Smooth muscle cell (in vitro differentiated cells): Measurements from ENCODE around the gene CCDC12. TPM values are rescaled to one million over a fixed set of nuclear protein-coding genes. Genes with fewer than 3 reads are reported as not detected.

ENCODE experiments used
- DNase-seq: peaks from one replicate; lab custom pipeline; 2025; ENCODE audit not compliant: unreplicated experiment; lab: John Stamatoyannopoulos, UW
- H2AFZ ChIP-seq: fragments of 200-600 bp; sonication (generic); 2 replicates; pipeline ENCODE4 v1.6.0; 2016; ENCODE audit warnings: antibody characterized with exemption, low read depth, mild to moderate bottlenecking
- H3F3A ChIP-seq: fragments of 200-600 bp; sonication (generic); 2 replicates; pipeline ENCODE4 v1.6.0; 2017; ENCODE audit warnings: antibody characterized with exemption, low read depth
- H3K27ac ChIP-seq: fragments of 200-600 bp; sonication (generic); 2 replicates; pipeline ENCODE4 v1.5.1; 2016; ENCODE audit warnings: low read depth, mild to moderate bottlenecking
- H3K27me3 ChIP-seq: fragments of 200-600 bp; sonication (generic); 2 replicates; pipeline ENCODE4 v1.6.1; 2016; ENCODE audit warnings: low read depth, mild to moderate bottlenecking
- H3K36me3 ChIP-seq: fragments of 200-600 bp; sonication (generic); 2 replicates; pipeline ENCODE4 v1.5.1; 2016; ENCODE audit warnings: low read depth
- H3K4me1 ChIP-seq: fragments of 200-600 bp; sonication (generic); 2 replicates; pipeline ENCODE4 v1.5.1; 2016; ENCODE audit warnings: low read depth
- H3K4me2 ChIP-seq: fragments of 200-600 bp; sonication (generic); 2 replicates; pipeline ENCODE4 v1.6.0; 2016; ENCODE audit warnings: mild to moderate bottlenecking
- H3K4me3 ChIP-seq: fragments of 200-600 bp; sonication (generic); 2 replicates; pipeline ENCODE4 v1.5.1; 2016; ENCODE audit warnings: mild to moderate bottlenecking
- H3K79me2 ChIP-seq: fragments of 200-600 bp; sonication (generic); 2 replicates; pipeline ENCODE4 v1.6.0; 2016; ENCODE audit warnings: low read depth, mild to moderate bottlenecking
- H3K9ac ChIP-seq: fragments of 200-600 bp; sonication (generic); 2 replicates; pipeline ENCODE4 v1.6.0; 2016; ENCODE audit warnings: low read depth
- H3K9me3 ChIP-seq: fragments of 200-600 bp; sonication (generic); replicated peaks from 2 replicates; pipeline ENCODE4 v1.5.1; 2016; ENCODE audit warnings: low read depth
- H4K20me1 ChIP-seq: fragments of 200-600 bp; sonication (generic); 2 replicates; pipeline ENCODE4 v1.6.0; 2016; ENCODE audit warnings: low read depth
- WGBS: methylation state at CpG from one replicate; pipeline ENCODE4 v1.1.7; 2016; ENCODE audit warnings: low lambda C conversion rate; 5-methylcytosine and 5-hydroxymethylcytosine counted together
- polyA plus RNA-seq: library from polyadenylated mRNA; unstranded; fragments of >200 nt; fragmentation: Nextera tagmentation; extraction: Ambion mirVana; gene quantifications from 2 replicates; pipeline ENCODE4 v1.2.1, GENCODE V29; 2016
- total RNA-seq: library from RNA; depleted of rRNA; stranded (reverse); fragments of >200 nt; gene quantifications from 2 replicates; pipeline ENCODE4 v1.2.3, GENCODE V29; 2014
- TF ChIP-seq, protein P1 (sequence below): fragments of 200-600 bp; sonication (generic); IDR thresholded peaks from 2 replicates; pipeline ENCODE4 v1.5.1; 2017; ENCODE audit warnings: borderline replicate concordance, mild to moderate bottlenecking, antibody characterized with exemption; ENCODE audit not compliant: insufficient read depth, poor library complexity, severe bottlenecking

The CCDC12 gene
- total and polyA plus RNA-seq, 2 experiments from 2014 or later, result 23.9 to 52.4 TPM

- TF ChIP-seq, protein P1, sequence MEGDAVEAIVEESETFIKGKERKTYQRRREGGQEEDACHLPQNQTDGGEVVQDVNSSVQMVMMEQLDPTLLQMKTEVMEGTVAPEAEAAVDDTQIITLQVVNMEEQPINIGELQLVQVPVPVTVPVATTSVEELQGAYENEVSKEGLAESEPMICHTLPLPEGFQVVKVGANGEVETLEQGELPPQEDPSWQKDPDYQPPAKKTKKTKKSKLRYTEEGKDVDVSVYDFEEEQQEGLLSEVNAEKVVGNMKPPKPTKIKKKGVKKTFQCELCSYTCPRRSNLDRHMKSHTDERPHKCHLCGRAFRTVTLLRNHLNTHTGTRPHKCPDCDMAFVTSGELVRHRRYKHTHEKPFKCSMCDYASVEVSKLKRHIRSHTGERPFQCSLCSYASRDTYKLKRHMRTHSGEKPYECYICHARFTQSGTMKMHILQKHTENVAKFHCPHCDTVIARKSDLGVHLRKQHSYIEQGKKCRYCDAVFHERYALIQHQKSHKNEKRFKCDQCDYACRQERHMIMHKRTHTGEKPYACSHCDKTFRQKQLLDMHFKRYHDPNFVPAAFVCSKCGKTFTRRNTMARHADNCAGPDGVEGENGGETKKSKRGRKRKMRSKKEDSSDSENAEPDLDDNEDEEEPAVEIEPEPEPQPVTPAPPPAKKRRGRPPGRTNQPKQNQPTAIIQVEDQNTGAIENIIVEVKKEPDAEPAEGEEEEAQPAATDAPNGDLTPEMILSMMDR, result no peak
- Histone ChIP-seq H3K9ac (no peak overlapping the region), H3K79me2 (no peaks in the 10 kb centered on the region), H3K27ac (no peak overlapping the region), H3K4me1 (peaks cover 16% of the 10 kb centered on the region), H3K36me3 (no peaks in the 10 kb centered on the region), H3F3A (no peaks in the 10 kb centered on the region), H3K4me3 (no peak overlapping the region), H3K4me2 (no peak overlapping the region), H4K20me1 (no peaks in the 10 kb centered on the region), H3K9me3 (no peaks in the 10 kb centered on the region), H3K27me3 (no peaks in the 10 kb centered on the region), H2AFZ (no peak overlapping the region)
- WGBS, result 67% methylated on average over 10 of the region's 10 CpGs
- no peak for DNase-seq
These were observed 99.9 kb downstream of the CCDC12 start for GRCh38 chr3:46876313-46877300.

DNA sequence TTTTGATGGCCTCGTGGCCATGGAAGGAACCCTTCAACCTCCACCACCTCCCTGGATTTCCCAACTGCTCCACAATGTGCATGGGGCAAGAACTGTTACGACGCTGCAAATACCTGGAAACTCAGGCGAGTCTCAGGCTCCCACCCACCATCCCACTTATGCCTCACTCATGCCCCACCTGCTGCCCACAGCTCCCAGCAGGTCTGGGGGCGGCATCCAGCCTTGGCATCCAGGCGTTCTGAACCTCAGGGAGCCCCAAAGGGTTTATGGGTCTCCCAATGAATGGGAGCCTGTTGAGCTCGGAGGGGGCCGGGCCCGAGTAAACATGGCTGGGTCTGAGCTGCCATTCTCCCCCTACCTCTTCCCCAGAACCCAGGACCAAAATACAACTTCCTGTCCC lies 101.0 kb downstream of the CCDC12 start:
- H3K9me3 ChIP-seq, result no peaks in the 10 kb centered on the region
- H3K27me3 ChIP-seq, result no peaks in the 10 kb centered on the region
- DNase-seq, result no peak
- no peaks in the 10 kb centered on the region for H3K79me2 ChIP-seq
- no peak overlapping the region for H2AFZ ChIP-seq
- H3K27ac ChIP-seq, result no peak overlapping the region
- no peaks in the 10 kb centered on the region for H3K36me3 ChIP-seq
- H3F3A ChIP-seq, result no peaks in the 10 kb centered on the region
- no peak overlapping the region for H3K4me3 ChIP-seq
- no peaks in the 10 kb centered on the region for H4K20me1 ChIP-seq
- H3K9ac ChIP-seq, result no peak overlapping the region
- TF ChIP-seq, protein P1, result no peak
- H3K4me1 ChIP-seq, result peaks cover 16% of the 10 kb centered on the region
- 98% methylated on average over 9 of the region's 9 CpGs for WGBS
- no peak overlapping the region for H3K4me2 ChIP-seq

GRCh38 chr3:46874430-46874829 lies 102.1 kb downstream of the CCDC12 start:
- Histone ChIP-seq H3K4me1 (peaks cover 16% of the 10 kb centered on the region), H3K4me2 (peak overlapping the region; percentile 30), H3K9ac (no peak overlapping the region), H3K9me3 (no peaks in the 10 kb centered on the region), H3K27me3 (no peaks in the 10 kb centered on the region), H3F3A (no peaks in the 10 kb centered on the region), H3K79me2 (no peaks in the 10 kb centered on the region), H2AFZ (no peak overlapping the region), H3K36me3 (no peaks in the 10 kb centered on the region), H3K4me3 (no peak overlapping the region), H4K20me1 (no peaks in the 10 kb centered on the region), H3K27ac (no peak overlapping the region)
- DNase-seq, result no peak
- TF ChIP-seq, protein P1, result no peak
- WGBS, result 44% methylated on average over 18 of the region's 18 CpGs

GRCh38 chr3:46873521-46873920 lies 103.0 kb downstream of the CCDC12 start:
- H3K36me3 ChIP-seq, result no peaks in the 10 kb centered on the region
- H3K79me2 ChIP-seq, result no peaks in the 10 kb centered on the region
- no peak for DNase-seq
- no peak overlapping the region for H3K9ac ChIP-seq
- H3K27ac ChIP-seq, result no peak overlapping the region
- H2AFZ ChIP-seq, result no peak overlapping the region
- H3F3A ChIP-seq, result no peaks in the 10 kb centered on the region
- TF ChIP-seq, protein P1, result no peak
- H3K4me2 ChIP-seq, result no peak overlapping the region
- peaks cover 7% of the 10 kb centered on the region for H3K4me1 ChIP-seq
- no peaks in the 10 kb centered on the region for H3K9me3 ChIP-seq
- H4K20me1 ChIP-seq, result no peaks in the 10 kb centered on the region
- 74% methylated on average over 5 of the region's 5 CpGs for WGBS
- H3K4me3 ChIP-seq, result no peak overlapping the region
- no peaks in the 10 kb centered on the region for H3K27me3 ChIP-seq
